GM21381 (cell line): ENCODE measurements around the gene PPP5C.
"Not testable (repeated sequence)": the region's sequence is repeated elsewhere in the genome, so short reads cannot be mapped to it uniquely, and the experiment has no call there.

Experiments
- ATAC-seq: cut with Tn5 transposase; IDR thresholded peaks from one replicate; pipeline ENCODE4 v1.9.1; 2021; ENCODE audit warnings: mild to moderate bottlenecking, moderate library complexity; ENCODE audit not compliant: unreplicated experiment

The PPP5C gene

DNA sequence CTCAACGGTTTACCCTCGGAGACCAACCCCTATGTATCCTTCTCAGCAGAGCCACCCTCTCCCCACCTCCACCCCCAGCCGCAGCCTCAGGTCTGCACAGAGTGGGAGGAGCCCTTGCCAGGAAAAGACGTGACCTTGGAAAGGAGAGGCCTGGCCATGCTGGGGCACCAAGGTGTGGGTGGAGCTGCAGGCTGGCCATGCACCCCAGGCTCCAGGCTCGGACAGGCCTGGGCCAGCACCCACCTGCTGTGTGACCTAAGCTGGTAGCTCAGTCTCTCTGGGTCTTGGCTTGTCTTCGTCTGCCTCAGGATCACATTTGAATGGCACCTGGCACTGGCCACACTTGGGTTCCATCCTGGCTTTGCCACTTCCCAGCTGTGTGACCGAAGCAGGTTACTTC, 37.0 kb downstream of the PPP5C start:
- ATAC-seq: no peak

GRCh38 chr19:46384396-46384795, 37.5 kb downstream of the PPP5C start:
- ATAC-seq: no peak

GRCh38 chr19:46385636-46386035, 38.7 kb downstream of the PPP5C start:
- ATAC-seq: no peak

DNA sequence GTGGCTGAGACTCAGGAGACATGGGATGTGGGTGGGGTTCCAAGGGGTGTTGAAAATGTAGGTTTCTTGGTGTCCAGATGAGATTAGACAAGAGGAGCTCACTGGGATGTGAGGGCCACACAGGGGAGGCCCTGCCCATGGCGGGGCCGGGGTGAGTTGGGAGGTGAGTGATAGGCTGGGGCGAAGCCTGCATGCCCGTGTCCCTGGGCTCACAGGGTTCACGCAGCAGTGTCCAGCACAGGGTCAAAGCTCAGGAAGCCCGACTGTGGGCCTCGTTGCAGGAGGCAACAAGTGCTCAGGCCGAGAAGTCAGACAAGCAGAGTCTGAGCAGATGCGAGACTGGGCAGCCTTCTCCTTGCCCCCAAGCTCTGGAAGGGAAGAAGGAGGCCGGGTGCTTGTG, 39.3 kb downstream of the PPP5C start:
- no peak for ATAC-seq

GRCh38 chr19:46386996-46387712, 40.3 kb downstream of the PPP5C start:
- ATAC-seq: no peak

DNA sequence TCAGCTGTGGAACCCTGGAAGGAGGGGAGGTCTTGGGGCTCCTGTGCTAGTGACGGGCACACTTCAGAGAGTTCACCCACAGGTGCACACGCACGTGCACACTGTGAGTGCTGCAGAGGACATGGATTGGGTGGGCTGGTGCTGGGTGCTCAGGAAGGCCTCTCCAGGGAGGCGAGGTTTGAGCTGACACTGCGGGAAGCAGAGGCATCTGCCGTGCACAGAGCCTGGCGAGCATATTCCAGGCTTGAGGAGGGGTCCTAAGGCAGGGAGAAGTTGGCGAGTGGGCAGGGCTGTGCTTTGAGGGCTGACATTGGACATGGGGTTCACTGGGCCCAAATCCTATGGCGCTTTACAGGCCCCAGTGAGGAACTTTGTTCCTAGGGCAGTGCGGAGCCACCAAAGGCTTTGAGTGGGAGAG, 40.8 kb downstream of the PPP5C start:
- no peak for ATAC-seq

DNA sequence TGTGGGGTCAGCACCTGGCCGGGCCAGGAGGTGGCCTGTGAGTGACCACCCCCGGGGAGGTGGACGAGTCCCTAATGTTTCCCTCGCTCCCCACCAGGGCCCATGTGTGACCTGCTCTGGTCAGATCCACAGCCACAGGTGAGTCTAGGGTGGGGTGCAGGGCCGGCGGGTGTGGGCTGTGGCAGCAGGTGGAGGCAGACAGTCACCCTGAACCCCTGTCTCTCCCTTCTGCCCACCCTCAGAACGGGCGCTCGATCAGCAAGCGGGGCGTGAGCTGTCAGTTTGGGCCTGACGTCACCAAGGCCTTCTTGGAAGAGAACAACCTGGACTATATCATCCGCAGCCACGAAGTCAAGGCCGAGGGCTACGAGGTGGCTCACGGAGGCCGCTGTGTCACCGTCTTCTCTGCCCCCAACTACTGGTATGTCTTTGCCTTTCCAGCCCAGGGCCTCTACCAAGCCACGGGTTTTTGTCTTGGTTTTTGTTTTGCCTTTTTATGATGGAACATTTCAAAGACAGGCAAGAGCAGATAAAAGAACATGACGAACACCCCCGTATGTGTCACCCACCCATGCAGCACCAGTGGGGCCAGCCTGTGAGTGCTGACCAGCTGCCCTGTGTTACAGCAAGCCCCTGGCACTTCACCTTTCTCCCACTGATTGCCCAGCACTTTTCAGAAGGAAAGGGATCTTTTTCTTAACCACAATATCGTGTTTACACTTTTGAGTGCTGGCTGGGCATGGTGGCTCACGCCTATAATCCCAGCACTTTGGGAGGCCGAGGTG, 41.6 kb downstream of the PPP5C start:
- no peak for ATAC-seq

DNA sequence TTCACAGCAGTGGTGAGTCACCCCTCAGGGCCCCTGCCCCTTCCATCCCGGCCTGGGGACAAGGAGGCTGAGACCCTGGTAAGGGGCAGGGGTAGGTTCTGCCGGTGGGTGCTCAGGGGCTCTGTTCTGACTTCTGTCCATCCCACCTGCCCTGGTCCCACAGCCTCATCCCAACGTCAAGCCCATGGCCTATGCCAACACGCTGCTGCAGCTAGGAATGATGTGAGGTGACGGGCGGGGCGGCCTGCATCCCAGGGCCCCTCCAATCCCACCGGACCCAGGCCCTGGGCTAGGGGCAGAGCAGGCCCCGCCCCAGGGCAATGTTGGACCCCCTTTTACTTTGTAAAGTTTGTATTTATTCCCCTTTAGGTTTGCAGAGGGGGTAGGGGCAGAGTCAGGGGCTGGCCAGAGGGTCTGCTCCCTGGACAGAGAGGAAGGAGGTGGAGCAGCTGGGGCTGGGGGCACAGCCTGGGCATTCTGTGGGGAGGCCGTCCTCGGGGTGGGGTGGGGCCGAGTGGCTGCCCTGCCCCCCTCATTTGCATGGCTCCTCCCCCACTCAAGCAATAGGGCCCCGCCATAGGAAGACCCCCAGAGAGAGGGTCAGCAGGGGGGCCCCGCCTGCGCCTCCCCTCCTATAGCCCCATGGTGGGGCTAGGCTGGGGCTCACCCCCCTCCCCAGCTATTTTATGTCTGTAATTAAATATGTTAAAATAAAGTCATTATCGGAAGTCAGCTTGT, 43.4 kb downstream of the PPP5C start:
- no peak for ATAC-seq

GRCh38 chr19:46390866-46391265, 44.0 kb downstream of the PPP5C start:
- ATAC-seq: no peak

GRCh38 chr19:46391296-46392251, 44.7 kb downstream of the PPP5C start:
- ATAC-seq: no peak

GRCh38 chr19:46392252-46392801, 45.4 kb downstream of the PPP5C start:
- no peak for ATAC-seq

GRCh38 chr19:46392837-46393236, 46.0 kb downstream of the PPP5C start:
- ATAC-seq: no peak

DNA sequence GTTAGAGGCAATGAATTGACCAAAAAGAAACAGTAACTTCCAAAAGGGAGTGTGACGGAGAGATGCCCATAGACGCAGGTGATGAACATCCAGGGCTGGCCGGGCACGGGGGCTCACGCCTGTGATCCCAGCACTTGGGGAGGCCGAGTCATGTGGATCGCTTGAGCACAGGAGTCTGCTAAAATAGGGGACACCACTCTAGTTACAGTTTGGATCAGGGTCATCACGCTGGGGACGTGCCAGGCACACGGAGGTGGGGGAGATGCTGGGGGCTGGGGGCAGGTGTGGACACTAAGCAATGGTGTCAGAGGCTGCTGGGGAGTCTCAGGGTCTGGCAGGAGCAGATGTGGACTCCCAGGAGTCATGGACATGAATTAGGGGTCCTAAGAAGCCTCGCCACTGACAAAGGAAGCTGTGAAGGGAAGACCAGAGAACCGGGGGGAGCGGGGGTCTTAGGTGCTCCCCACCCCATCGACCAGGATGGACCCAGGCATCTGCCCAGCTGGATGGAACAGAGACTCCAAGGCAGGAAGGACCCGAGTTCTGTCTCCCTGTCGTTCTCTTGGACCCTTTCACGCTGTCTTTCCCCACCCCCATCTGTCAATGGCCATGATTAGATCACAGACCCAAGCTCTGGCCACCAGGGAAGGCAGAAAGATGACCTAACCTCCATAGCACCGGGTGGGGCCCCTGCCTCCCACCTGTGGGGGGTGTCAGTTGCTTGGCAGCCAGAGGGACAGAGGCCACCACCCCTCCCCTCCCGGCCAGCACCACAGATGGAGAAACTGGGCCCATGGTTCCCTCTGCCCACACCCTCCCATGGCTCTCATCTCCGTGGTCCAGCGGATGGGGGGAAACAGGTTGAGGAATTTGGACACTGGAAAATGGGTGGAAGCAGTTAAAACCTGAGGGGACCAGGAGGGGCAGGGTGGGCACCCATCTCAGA, 46.8 kb downstream of the PPP5C start:
- no peak for ATAC-seq

- ATAC-seq: no peak
These were observed 47.5 kb downstream of the PPP5C start for GRCh38 chr19:46394402-46394797.

DNA sequence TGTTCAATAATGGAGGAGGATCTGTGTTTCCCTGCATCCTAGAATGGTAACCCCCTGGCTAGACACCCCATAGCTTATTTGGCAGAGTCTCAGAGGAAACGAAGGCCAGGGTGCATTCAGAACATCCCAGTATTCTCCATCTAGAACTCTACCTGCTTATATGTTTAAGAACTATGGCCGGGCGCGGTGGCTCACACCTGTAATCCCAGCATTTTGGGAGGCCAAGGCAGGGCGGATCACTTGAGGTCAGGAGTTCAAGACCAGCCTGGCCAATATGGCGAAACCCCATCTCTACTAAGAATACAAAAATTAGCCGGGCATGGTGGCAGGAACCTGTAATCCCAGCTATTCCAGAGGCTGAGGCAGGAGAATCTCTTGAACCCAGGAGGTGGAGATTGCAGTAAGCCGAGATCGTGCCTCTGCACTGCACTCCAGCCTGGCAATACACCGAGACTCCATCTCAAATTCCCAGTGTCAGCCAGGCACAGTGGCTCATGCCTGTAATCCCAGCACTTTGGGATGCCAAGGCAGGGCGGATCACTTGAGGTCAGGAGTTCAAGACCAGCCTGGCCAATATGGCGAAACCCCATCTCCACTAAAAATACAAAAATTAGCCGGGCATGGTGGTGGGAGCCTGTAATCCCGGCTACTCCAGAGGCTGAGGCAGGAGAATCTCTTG, 51.1 kb downstream of the PPP5C start:
- not testable (repeated sequence) for ATAC-seq

DNA sequence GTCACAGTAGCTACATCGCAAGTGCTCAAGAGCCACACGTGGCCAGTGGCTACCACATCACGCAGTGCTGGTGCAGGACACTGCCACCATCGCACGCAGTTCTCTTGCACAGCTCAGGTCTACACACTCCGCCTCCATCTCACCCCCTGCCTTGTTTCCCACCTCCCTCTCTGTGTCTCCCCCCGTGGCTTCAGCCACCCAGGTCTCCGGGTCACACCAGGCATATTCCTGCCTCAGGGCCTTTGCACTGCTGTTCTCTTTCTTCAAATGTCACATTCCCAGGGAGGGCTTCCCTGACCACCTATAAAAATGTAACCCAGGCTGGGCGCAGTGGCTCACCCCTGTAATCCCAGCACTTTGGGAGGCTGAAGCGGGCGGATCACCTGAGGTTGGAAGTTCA, 55.8 kb downstream of the PPP5C start:
- ATAC-seq: no peak

DNA sequence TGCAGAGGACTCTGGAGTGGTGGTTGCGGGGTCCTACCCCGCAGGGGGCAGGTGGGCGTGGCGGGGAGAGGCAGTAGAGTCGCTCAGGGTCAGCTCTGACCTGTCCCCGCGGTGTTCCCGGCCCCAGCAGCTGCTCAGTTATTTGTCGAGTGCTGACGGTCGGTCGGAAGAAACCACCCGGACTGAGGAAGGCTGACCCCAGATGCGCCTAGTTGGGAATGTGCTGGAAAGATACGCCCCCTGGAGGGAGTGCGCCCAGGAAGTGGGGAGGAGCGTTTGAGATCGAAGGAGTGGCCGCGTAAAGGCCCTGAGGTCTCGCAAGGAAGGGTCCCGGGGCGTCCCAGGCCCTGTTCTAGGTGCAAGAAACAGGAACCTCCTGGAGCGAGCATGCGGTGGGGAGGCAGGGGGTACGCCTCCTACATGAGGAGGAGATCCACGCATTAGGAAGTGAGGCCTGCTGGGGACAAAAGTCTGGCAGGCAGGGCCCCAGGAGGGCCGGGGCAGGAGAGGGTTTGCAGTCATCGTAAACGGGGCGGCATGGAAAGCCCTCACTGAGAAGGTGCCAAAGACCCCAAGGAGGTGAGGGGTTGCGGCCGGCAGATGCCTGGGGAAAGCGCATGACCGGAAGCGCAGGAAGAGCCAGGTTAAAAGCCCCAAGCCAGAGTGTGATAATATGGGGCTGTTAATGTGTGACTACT, 57.3 kb downstream of the PPP5C start:
- no peak for ATAC-seq
